HepG2 (cell line): ENCODE measurements around the gene SREBF1. TPM values are rescaled to one million over a fixed set of nuclear protein-coding genes. Genes with fewer than 3 reads are reported as not detected.

ENCODE experiments used
- ARNT ChIP-seq: fragments of 450-650 bp; IDR thresholded peaks from 2 replicates; pipeline ENCODE4 v1.6.1; 2017
- ATF7-NPFF ChIP-seq: sonication (generic); formaldehyde crosslinking; IDR thresholded peaks from 2 replicates; pipeline ENCODE4 v1.8.1; 2023; ENCODE audit warnings: mild to moderate bottlenecking, low read depth, missing genetic modification reagents, moderate library complexity
- FOXP4 ChIP-seq: sonication (generic); formaldehyde crosslinking; IDR thresholded peaks from 2 replicates; pipeline ENCODE4 v1.4.0; 2020; ENCODE audit warnings: missing genetic modification reagents
- IRF2 ChIP-seq: IDR thresholded peaks from 2 replicates; pipeline ENCODE4 v1.6.1; 2018; ENCODE audit warnings: missing genetic modification reagents, missing compliant biosample characterization
- KDM5B ChIP-seq: sonication (generic); formaldehyde crosslinking; IDR thresholded peaks from 2 replicates; pipeline ENCODE4 v1.4.0; 2020; ENCODE audit warnings: missing genetic modification reagents, mild to moderate bottlenecking, borderline replicate concordance
- MAFK ChIP-seq, 2 experiments: IDR thresholded peaks in 1 of 2; conservative IDR thresholded peaks in 1 of 2; 2 replicates each; pipeline ENCODE4 v1.6.1; 2011; ENCODE audit warnings: improper control_type of control experiment in 2 of 2, low read length in 2 of 2
- PATZ1 ChIP-seq: sonication (generic); formaldehyde crosslinking; IDR thresholded peaks from 2 replicates; pipeline ENCODE4 v1.4.0; 2020; ENCODE audit warnings: missing genetic modification reagents
- REST ChIP-seq, 2 experiments: IDR thresholded peaks; 2 replicates each; pipeline ENCODE4 v1.6.1; 2011 to 2012; ENCODE audit warnings: low read length in 2 of 2, borderline replicate concordance in 1 of 2, low read depth in 1 of 2, mild to moderate bottlenecking in 1 of 2, moderate library complexity in 1 of 2
- ZBTB7B ChIP-seq: sonication (generic); formaldehyde crosslinking; IDR thresholded peaks from 2 replicates; pipeline ENCODE4 v1.4.0; 2020; ENCODE audit warnings: missing genetic modification reagents
- ZNF10 ChIP-seq: sonication (generic); formaldehyde crosslinking; IDR thresholded peaks from 2 replicates; pipeline ENCODE4 v1.4.0; 2020; ENCODE audit warnings: mild to moderate bottlenecking, low read depth, missing genetic modification reagents, borderline replicate concordance
- ZNF143 ChIP-seq: sonication (generic); formaldehyde crosslinking; IDR thresholded peaks from 2 replicates; pipeline ENCODE4 v1.4.0; 2020; ENCODE audit warnings: missing genetic modification reagents
- ZNF230 ChIP-seq: sonication (generic); formaldehyde crosslinking; IDR thresholded peaks from 2 replicates; pipeline ENCODE4 v1.4.0; 2020; ENCODE audit warnings: mild to moderate bottlenecking, missing genetic modification reagents
- ZNF879 ChIP-seq: sonication (generic); formaldehyde crosslinking; IDR thresholded peaks from 2 replicates; pipeline ENCODE4 v1.8.1; 2023; ENCODE audit warnings: missing genetic modification reagents
- polyA plus RNA-seq, 8 experiments: library from polyadenylated mRNA; depleted of rRNA in 3 of 8; stranded (reverse) in 7 of 8; unstranded in 1 of 8; fragments of >200 nt; fragmentation: Illumina TruSeq in 4 of 8; extraction: Trizol in 4 of 8; gene quantifications; 2 replicates each; pipeline versions ENCODE4 v1.2.1 to v1.2.3, GENCODE V29; 2011 to 2016; ENCODE audit warnings: low read depth in 4 of 8, missing spikeins in 1 of 8, mixed read lengths in 1 of 8; ENCODE audit not compliant: insufficient read depth in 1 of 8
- total RNA-seq, 5 experiments: library from RNA; depleted of rRNA; stranded (reverse); fragments of >200 nt; fragmentation: Illumina TruSeq; extraction: Trizol; gene quantifications; 2 replicates each; pipeline ENCODE4 v1.2.3, GENCODE V29; 2016; ENCODE audit warnings: low read depth in 1 of 5
- TF ChIP-seq, protein P1 (sequence below): sonication (generic); formaldehyde crosslinking; IDR thresholded peaks from 2 replicates; pipeline ENCODE4 v1.5.1; 2020; ENCODE audit warnings: mild to moderate bottlenecking, missing genetic modification reagents
- TF ChIP-seq, protein P2 (sequence below): sonication (generic); formaldehyde crosslinking; IDR thresholded peaks from 2 replicates; pipeline ENCODE4 v1.4.0; 2020; ENCODE audit warnings: missing genetic modification reagents

The SREBF1 gene
- total and polyA plus RNA-seq, 2 of the 13 experiments (the other 11 are each of a cell fraction or from before 2014, with no cell fraction given): 34.3 to 38.0 TPM

GRCh38 chr17:17837966-17838962 lies 1.5 kb upstream of the SREBF1 start (continued):
- TF ChIP-seq PATZ1 (CRISPR knock-in tag) (0 out of 2 replicates have a peak, but pooled peaks have one; percentile 44), KDM5B (no peak), ZNF879 (CRISPR knock-in tag) (no peak), ATF7-NPFF (CRISPR knock-in tag) (0 out of 2 replicates have a peak, but pooled peaks have one; percentile 48), FOXP4 (CRISPR knock-in tag) (no peak), REST (IDR thresholded peaks at IDR 0.05; ENCODE audit: borderline replicate concordance in 1 of 2, low read depth in 1 of 2, low read length in 2 of 2) (no peak), ZNF10 (no peak), IRF2 (CRISPR knock-in tag) (no peak), ZNF143 (no peak), MAFK (conservative IDR thresholded peaks at IDR 0.05 in 1 of 2, IDR thresholded peaks at IDR 0.05 in 1 of 2; ENCODE audit: low read length in 2 of 2) (no peak), ZNF230 (CRISPR knock-in tag) (no peak), ZBTB7B (CRISPR knock-in tag) (peak; percentile 46; the same call in 1 of the 2 replicates), ARNT (no peak)
- TF ChIP-seq, protein P1, sequence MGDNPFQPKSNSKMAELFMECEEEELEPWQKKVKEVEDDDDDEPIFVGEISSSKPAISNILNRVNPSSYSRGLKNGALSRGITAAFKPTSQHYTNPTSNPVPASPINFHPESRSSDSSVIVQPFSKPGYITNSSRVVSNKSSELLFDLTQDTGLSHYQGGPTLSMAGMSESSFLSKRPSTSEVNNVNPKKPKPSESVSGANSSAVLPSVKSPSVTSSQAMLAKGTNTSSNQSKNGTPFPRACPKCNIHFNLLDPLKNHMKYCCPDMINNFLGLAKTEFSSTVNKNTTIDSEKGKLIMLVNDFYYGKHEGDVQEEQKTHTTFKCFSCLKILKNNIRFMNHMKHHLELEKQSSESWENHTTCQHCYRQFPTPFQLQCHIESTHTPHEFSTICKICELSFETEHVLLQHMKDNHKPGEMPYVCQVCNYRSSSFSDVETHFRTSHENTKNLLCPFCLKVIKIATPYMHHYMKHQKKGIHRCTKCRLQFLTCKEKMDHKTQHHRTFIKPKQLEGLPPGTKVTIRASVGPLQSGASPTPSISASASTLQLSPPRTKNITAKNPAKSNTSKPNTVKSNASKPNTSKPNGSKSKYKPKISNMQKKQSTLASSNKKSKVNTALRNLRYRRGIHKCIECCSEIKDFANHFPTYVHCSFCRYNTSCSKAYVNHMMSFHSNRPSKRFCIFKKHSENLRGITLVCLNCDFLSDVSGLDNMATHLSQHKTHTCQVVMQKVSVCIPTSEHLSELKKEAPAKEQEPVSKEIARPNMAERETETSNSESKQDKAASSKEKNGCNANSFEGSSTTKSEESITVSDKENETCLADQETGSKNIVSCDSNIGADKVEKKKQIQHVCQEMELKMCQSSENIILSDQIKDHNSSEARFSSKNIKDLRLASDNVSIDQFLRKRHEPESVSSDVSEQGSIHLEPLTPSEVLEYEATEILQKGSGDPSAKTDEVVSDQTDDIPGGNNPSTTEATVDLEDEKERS (CRISPR knock-in tag): no peak
- TF ChIP-seq, protein P2, sequence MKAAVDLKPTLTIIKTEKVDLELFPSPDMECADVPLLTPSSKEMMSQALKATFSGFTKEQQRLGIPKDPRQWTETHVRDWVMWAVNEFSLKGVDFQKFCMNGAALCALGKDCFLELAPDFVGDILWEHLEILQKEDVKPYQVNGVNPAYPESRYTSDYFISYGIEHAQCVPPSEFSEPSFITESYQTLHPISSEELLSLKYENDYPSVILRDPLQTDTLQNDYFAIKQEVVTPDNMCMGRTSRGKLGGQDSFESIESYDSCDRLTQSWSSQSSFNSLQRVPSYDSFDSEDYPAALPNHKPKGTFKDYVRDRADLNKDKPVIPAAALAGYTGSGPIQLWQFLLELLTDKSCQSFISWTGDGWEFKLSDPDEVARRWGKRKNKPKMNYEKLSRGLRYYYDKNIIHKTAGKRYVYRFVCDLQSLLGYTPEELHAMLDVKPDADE (CRISPR knock-in tag): no peak
